Liver (tissue), 9 donors: ENCODE results near the gene ELOB. TPM values are rescaled to one million over a fixed set of nuclear protein-coding genes. Genes with fewer than 3 reads are reported as not detected.

Source experiments
- DNase-seq: peaks from one replicate; pipeline ENCODE4 v3.0.0-alpha.2; 2017; ENCODE audit warnings: low spot score
- H3K27ac ChIP-seq, 2 donors: one replicate each; pipeline ENCODE4 v1.7.0; 2013; ENCODE audit warnings: inconsistent platforms in 2 of 2, low read length in 2 of 2, control low read depth in 1 of 2, low read depth in 1 of 2, mild to moderate bottlenecking in 1 of 2
- H3K27me3 ChIP-seq, 4 donors: one replicate each; pipeline versions ENCODE4 v1.6.1 to v1.7.0; 2013; ENCODE audit warnings: low read length in 3 of 4, inconsistent platforms in 1 of 4, mild to moderate bottlenecking in 1 of 4, moderate library complexity in 1 of 4; ENCODE audit not compliant: control insufficient read depth in 4 of 4, insufficient read depth in 4 of 4
- H3K36me3 ChIP-seq, 4 donors: one replicate each; pipeline versions ENCODE4 v1.6.1 to v1.7.0; 2013; ENCODE audit warnings: low read length in 3 of 4, mild to moderate bottlenecking in 3 of 4, low read depth in 1 of 4, moderate library complexity in 1 of 4; ENCODE audit not compliant: control insufficient read depth in 4 of 4, insufficient read depth in 3 of 4
- H3K4me1 ChIP-seq, 4 donors: one replicate each; pipeline versions ENCODE4 v1.6.1 to v1.7.0; 2013; ENCODE audit warnings: low read length in 3 of 4, mild to moderate bottlenecking in 3 of 4, moderate library complexity in 1 of 4; ENCODE audit not compliant: control insufficient read depth in 4 of 4, insufficient read depth in 4 of 4
- H3K4me3 ChIP-seq, 3 donors: one replicate each; pipeline versions ENCODE4 v1.6.1 to v1.7.0; 2013; ENCODE audit warnings: low read length in 3 of 3, control low read depth in 1 of 3, low read depth in 1 of 3, mild to moderate bottlenecking in 1 of 3
- H3K9ac ChIP-seq, 2 donors: one replicate each; pipeline ENCODE4 v1.7.0; 2013; ENCODE audit warnings: low read length in 2 of 2, mild to moderate bottlenecking in 2 of 2, moderate library complexity in 2 of 2, control low read depth in 1 of 2, low read depth in 1 of 2
- H3K9me3 ChIP-seq, 4 donors: one replicate each; pipeline versions ENCODE4 v1.6.1 to v1.7.0; 2013; ENCODE audit warnings: low read length in 3 of 4; ENCODE audit not compliant: control insufficient read depth in 4 of 4
- EGR1 ChIP-seq, 2 donors: IDR thresholded peaks; 2 replicates each; pipeline ENCODE4 v1.6.1; 2016 to 2018; ENCODE audit warnings: antibody characterized with exemption in 2 of 2, low read depth in 2 of 2
- FOXA1 ChIP-seq: IDR thresholded peaks from 2 replicates; pipeline ENCODE4 v1.6.1; 2016; ENCODE audit warnings: antibody characterized with exemption
- FOXA2 ChIP-seq: IDR thresholded peaks from 2 replicates; pipeline ENCODE4 v1.6.1; 2016; ENCODE audit warnings: antibody characterized with exemption
- GABPA ChIP-seq, 2 donors: IDR thresholded peaks in 1 of 2; conservative IDR thresholded peaks in 1 of 2; 2 replicates each; pipeline ENCODE4 v1.6.1; 2016; ENCODE audit warnings: antibody characterized with exemption in 2 of 2, mild to moderate bottlenecking in 1 of 2, moderate library complexity in 1 of 2
- HNF4A ChIP-seq, 2 donors: conservative IDR thresholded peaks; 2 replicates each; pipeline ENCODE4 v1.6.1; 2016; ENCODE audit warnings: antibody characterized with exemption in 2 of 2, mild to moderate bottlenecking in 2 of 2
- HNF4G ChIP-seq: IDR thresholded peaks from 2 replicates; pipeline ENCODE4 v1.6.1; 2016; ENCODE audit warnings: antibody characterized with exemption
- JUND ChIP-seq, 2 donors: IDR thresholded peaks; 2 replicates each; pipeline ENCODE4 v1.6.1; 2016; ENCODE audit warnings: antibody characterized with exemption in 2 of 2
- NR2F2 ChIP-seq: IDR thresholded peaks from 2 replicates; pipeline ENCODE4 v1.6.1; 2016; ENCODE audit warnings: antibody characterized with exemption
- RAD21 ChIP-seq, 2 donors: IDR thresholded peaks; 2 replicates each; pipeline ENCODE4 v1.6.1; 2016; ENCODE audit warnings: antibody characterized with exemption in 2 of 2, mild to moderate bottlenecking in 2 of 2
- RXRA ChIP-seq, 2 donors: IDR thresholded peaks; 2 replicates each; pipeline ENCODE4 v1.6.1; 2017 to 2018; ENCODE audit warnings: antibody characterized with exemption in 2 of 2, mild to moderate bottlenecking in 1 of 2
- SP1 ChIP-seq: IDR thresholded peaks from 2 replicates; pipeline ENCODE4 v1.6.1; 2018; ENCODE audit warnings: antibody characterized with exemption, mild to moderate bottlenecking
- TAF1 ChIP-seq: conservative IDR thresholded peaks from 2 replicates; pipeline ENCODE4 v1.6.1; 2016; ENCODE audit warnings: antibody characterized with exemption, mild to moderate bottlenecking
- YY1 ChIP-seq: IDR thresholded peaks from 2 replicates; pipeline ENCODE4 v1.6.1; 2016; ENCODE audit warnings: antibody characterized with exemption, mild to moderate bottlenecking
- whole genome bisulfite sequencing: extraction: QIAGEN DNeasy Blood & Tissue Kit; methylation state at CpG from one replicate; pipeline ENCODE4 v1.1.7; 2013; 5-methylcytosine and 5-hydroxymethylcytosine counted together
- polyA plus RNA-seq, 2 donors: library from polyadenylated mRNA; stranded (reverse) in 1 of 2; unstranded in 1 of 2; fragments of 200-250 nt in 1 of 2; fragments of >200 nt in 1 of 2; fragmentation: Nextera tagmentation in 1 of 2; extraction: Ambion mirVana in 1 of 2; gene quantifications; one replicate each; pipeline versions ENCODE4 v1.2.1 to v1.2.3, GENCODE V29; 2013 to 2015
- total RNA-seq, 2 donors: library from RNA; depleted of rRNA; stranded (reverse); fragments of >200 nt; gene quantifications; one replicate each; pipeline ENCODE4 v1.2.3, GENCODE V29; 2014
- TF ChIP-seq, protein P1 (sequence below): IDR thresholded peaks from 2 replicates; pipeline ENCODE4 v1.6.1; 2016; ENCODE audit warnings: antibody characterized with exemption, mild to moderate bottlenecking
- TF ChIP-seq, protein P2 (sequence below): IDR thresholded peaks from 2 replicates; pipeline ENCODE4 v1.6.1; 2016; ENCODE audit warnings: antibody characterized with exemption
- TF ChIP-seq, protein P3 (sequence below): fragments of 150-350 bp; IDR thresholded peaks from 2 replicates; pipeline ENCODE4 v1.5.1; 2017; ENCODE audit warnings: improper control_type of control experiment, low read depth, low read length; ENCODE audit not compliant: missing input control
- TF ChIP-seq, protein P4 (sequence below): IDR thresholded peaks from 2 replicates; pipeline ENCODE4 v1.6.1; 2016; ENCODE audit warnings: antibody characterized with exemption
- TF ChIP-seq, protein P5 (sequence below): IDR thresholded peaks from 2 replicates; pipeline ENCODE4 v1.6.1; 2016; ENCODE audit warnings: antibody characterized with exemption
- donor health status: healthy.
- donor health status: healthy.
- donor health status: healthy.
- donor health status: healthy.
- donor health status: healthy.

Gene ELOB
- total and polyA plus RNA-seq, 4 donors = 114 to 395 (median 313) TPM

DNA sequence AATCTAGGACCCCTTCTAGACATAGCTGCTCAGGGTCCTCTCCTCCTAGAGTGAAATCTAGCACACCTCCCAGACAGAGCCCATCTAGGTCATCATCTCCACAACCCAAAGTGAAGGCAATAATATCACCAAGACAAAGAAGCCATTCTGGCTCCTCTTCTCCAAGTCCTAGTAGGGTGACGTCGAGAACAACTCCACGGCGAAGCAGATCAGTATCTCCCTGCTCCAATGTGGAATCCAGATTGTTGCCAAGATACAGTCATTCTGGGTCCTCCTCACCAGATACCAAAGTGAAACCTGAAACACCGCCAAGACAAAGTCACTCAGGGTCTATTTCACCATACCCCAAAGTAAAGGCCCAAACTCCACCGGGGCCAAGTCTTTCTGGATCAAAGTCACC, 13.9 kb downstream of the ELOB start:
- 63% methylated on average over 6 of the region's 6 CpGs for WGBS
- no peak for DNase-seq
- H3K4me3 ChIP-seq = no peak overlapping the region
- H3K4me1 ChIP-seq = peaks cover 0 to 5% (median 2%) of the 10 kb centered on the region in 4 donors
- no peak for TF ChIP-seq FOXA1
- TF ChIP-seq, protein P1, sequence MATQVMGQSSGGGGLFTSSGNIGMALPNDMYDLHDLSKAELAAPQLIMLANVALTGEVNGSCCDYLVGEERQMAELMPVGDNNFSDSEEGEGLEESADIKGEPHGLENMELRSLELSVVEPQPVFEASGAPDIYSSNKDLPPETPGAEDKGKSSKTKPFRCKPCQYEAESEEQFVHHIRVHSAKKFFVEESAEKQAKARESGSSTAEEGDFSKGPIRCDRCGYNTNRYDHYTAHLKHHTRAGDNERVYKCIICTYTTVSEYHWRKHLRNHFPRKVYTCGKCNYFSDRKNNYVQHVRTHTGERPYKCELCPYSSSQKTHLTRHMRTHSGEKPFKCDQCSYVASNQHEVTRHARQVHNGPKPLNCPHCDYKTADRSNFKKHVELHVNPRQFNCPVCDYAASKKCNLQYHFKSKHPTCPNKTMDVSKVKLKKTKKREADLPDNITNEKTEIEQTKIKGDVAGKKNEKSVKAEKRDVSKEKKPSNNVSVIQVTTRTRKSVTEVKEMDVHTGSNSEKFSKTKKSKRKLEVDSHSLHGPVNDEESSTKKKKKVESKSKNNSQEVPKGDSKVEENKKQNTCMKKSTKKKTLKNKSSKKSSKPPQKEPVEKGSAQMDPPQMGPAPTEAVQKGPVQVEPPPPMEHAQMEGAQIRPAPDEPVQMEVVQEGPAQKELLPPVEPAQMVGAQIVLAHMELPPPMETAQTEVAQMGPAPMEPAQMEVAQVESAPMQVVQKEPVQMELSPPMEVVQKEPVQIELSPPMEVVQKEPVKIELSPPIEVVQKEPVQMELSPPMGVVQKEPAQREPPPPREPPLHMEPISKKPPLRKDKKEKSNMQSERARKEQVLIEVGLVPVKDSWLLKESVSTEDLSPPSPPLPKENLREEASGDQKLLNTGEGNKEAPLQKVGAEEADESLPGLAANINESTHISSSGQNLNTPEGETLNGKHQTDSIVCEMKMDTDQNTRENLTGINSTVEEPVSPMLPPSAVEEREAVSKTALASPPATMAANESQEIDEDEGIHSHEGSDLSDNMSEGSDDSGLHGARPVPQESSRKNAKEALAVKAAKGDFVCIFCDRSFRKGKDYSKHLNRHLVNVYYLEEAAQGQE = no peak
- TF ChIP-seq RAD21 (IDR thresholded peaks at IDR 0.05) = no peak
- TF ChIP-seq, protein P2, sequence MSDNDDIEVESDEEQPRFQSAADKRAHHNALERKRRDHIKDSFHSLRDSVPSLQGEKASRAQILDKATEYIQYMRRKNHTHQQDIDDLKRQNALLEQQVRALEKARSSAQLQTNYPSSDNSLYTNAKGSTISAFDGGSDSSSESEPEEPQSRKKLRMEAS = no peak
- TF ChIP-seq GABPA (IDR thresholded peaks at IDR 0.05 in 1 of 2, conservative IDR thresholded peaks at IDR 0.05 in 1 of 2) = no peak
- TF ChIP-seq, protein P3, sequence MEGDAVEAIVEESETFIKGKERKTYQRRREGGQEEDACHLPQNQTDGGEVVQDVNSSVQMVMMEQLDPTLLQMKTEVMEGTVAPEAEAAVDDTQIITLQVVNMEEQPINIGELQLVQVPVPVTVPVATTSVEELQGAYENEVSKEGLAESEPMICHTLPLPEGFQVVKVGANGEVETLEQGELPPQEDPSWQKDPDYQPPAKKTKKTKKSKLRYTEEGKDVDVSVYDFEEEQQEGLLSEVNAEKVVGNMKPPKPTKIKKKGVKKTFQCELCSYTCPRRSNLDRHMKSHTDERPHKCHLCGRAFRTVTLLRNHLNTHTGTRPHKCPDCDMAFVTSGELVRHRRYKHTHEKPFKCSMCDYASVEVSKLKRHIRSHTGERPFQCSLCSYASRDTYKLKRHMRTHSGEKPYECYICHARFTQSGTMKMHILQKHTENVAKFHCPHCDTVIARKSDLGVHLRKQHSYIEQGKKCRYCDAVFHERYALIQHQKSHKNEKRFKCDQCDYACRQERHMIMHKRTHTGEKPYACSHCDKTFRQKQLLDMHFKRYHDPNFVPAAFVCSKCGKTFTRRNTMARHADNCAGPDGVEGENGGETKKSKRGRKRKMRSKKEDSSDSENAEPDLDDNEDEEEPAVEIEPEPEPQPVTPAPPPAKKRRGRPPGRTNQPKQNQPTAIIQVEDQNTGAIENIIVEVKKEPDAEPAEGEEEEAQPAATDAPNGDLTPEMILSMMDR = no peak
- no peak for TF ChIP-seq HNF4G
- TF ChIP-seq HNF4A (conservative IDR thresholded peaks at IDR 0.05) = no peak
- TF ChIP-seq JUND (IDR thresholded peaks at IDR 0.05) = no peak
- no peak for TF ChIP-seq TAF1
- TF ChIP-seq SP1 = no peak
- TF ChIP-seq RXRA (IDR thresholded peaks at IDR 0.05) = no peak
- no peak for TF ChIP-seq FOXA2
- TF ChIP-seq, protein P4, sequence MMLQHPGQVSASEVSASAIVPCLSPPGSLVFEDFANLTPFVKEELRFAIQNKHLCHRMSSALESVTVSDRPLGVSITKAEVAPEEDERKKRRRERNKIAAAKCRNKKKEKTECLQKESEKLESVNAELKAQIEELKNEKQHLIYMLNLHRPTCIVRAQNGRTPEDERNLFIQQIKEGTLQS = no peak
- TF ChIP-seq NR2F2 = no peak
- TF ChIP-seq YY1 = no peak
- H3K27me3 ChIP-seq = no peaks in the 10 kb centered on the region
- H3K9ac ChIP-seq = no peak overlapping the region
- no peak overlapping the region for H3K27ac ChIP-seq
- H3K9me3 ChIP-seq = no peaks in the 10 kb centered on the region
- peaks cover 40 to 100% (median 90%) of the 10 kb centered on the region in 4 donors for H3K36me3 ChIP-seq

DNA sequence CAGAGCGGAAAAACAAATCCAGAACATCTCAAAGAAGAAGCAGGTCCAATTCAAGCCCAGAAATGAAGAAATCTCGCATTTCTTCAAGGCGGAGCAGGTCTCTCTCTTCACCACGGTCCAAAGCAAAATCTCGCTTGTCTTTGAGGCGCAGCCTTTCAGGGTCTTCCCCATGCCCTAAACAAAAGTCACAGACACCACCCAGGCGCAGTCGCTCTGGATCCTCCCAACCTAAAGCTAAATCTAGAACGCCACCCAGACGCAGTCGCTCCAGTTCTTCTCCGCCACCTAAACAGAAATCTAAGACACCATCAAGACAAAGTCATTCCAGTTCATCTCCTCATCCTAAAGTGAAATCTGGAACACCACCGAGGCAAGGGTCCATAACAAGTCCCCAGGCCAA, 14.4 kb downstream of the ELOB start:
- 98% methylated on average over 13 of the region's 13 CpGs for WGBS
- Histone ChIP-seq H3K27me3 (no peaks in the 10 kb centered on the region), H3K4me1 (peaks cover 0 to 5% (median 2%) of the 10 kb centered on the region in 4 donors), H3K36me3 (peaks cover 39 to 100% (median 90%) of the 10 kb centered on the region in 4 donors), H3K9me3 (no peaks in the 10 kb centered on the region), H3K9ac (no peak overlapping the region), H3K4me3 (no peak overlapping the region), H3K27ac (no peak overlapping the region)
- no peak for DNase-seq
- no peak for TF ChIP-seq HNF4G
- no peak for TF ChIP-seq TAF1
- TF ChIP-seq, protein P1 = no peak
- TF ChIP-seq, protein P5, sequence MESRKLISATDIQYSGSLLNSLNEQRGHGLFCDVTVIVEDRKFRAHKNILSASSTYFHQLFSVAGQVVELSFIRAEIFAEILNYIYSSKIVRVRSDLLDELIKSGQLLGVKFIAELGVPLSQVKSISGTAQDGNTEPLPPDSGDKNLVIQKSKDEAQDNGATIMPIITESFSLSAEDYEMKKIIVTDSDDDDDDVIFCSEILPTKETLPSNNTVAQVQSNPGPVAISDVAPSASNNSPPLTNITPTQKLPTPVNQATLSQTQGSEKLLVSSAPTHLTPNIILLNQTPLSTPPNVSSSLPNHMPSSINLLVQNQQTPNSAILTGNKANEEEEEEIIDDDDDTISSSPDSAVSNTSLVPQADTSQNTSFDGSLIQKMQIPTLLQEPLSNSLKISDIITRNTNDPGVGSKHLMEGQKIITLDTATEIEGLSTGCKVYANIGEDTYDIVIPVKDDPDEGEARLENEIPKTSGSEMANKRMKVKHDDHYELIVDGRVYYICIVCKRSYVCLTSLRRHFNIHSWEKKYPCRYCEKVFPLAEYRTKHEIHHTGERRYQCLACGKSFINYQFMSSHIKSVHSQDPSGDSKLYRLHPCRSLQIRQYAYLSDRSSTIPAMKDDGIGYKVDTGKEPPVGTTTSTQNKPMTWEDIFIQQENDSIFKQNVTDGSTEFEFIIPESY = no peak
- TF ChIP-seq RXRA (IDR thresholded peaks at IDR 0.05) = no peak
- TF ChIP-seq EGR1 (IDR thresholded peaks at IDR 0.05; ENCODE audit: low read depth in 2 of 2) = no peak
- TF ChIP-seq FOXA2 = no peak
- TF ChIP-seq, protein P2 = no peak
- no peak for TF ChIP-seq JUND (IDR thresholded peaks at IDR 0.05)
